Stomach (tissue), 19 donors: ENCODE measurements around the gene PRRT2. TPM values are rescaled to one million over a fixed set of nuclear protein-coding genes. Genes with fewer than 3 reads are reported as not detected.

Experiments used
- DNase-seq, 2 donors: peaks; one replicate each; pipeline versions ENCODE4 v3.0.0 to v3.0.0-alpha.2; 2013 to 2019
- H3K27ac ChIP-seq, 5 donors: fragments of 200-600 bp in 4 of 5; sonication (generic) in 4 of 5; one replicate each; pipeline ENCODE4 v1.5.1; 2013 to 2019; ENCODE audit warnings: mild to moderate bottlenecking in 1 of 5, moderate library complexity in 1 of 5
- H3K27me3 ChIP-seq, 3 donors: fragments of 200-600 bp; sonication (generic); one replicate each; pipeline ENCODE4 v1.5.1; 2017 to 2019; ENCODE audit warnings: mixed run types in 1 of 3
- H3K36me3 ChIP-seq, 4 donors: fragments of 200-600 bp; sonication (generic); 1 replicate in 3 of 4; 2 replicates in 1 of 4; pipeline ENCODE4 v1.5.1; 2016 to 2019
- H3K4me1 ChIP-seq, 4 donors: fragments of 200-600 bp; sonication (generic); one replicate each; pipeline ENCODE4 v1.5.1; 2016 to 2019
- H3K4me3 ChIP-seq, 4 donors: fragments of 200-600 bp; sonication (generic) in 3 of 4; one replicate each; pipeline ENCODE4 v1.5.1; 2016 to 2019; ENCODE audit warnings: mild to moderate bottlenecking in 1 of 4
- H3K9me3 ChIP-seq, 4 donors: fragments of 200-600 bp; sonication (generic); one replicate each; pipeline ENCODE4 v1.5.1; 2016 to 2019
- EP300 ChIP-seq: sonication (generic); formaldehyde crosslinking; IDR thresholded peaks from one replicate; pipeline ENCODE4 v1.6.1; 2017; ENCODE audit warnings: antibody characterized with exemption
- POLR2A ChIP-seq, 4 donors: fragments of 450-650 bp; IDR thresholded peaks; one replicate each; pipeline ENCODE4 v1.6.1; 2016; ENCODE audit warnings: antibody characterized with exemption in 4 of 4, control low read depth in 2 of 4, mild to moderate bottlenecking in 1 of 4, moderate library complexity in 1 of 4
- POLR2AphosphoS5 ChIP-seq, 3 donors: sonication (generic); formaldehyde crosslinking; IDR thresholded peaks; one replicate each; pipeline ENCODE4 v1.6.1; 2016; ENCODE audit warnings: antibody characterized with exemption in 3 of 3
- WGBS, 5 donors: extraction: QIAGEN DNeasy Blood & Tissue Kit in 3 of 5; methylation state at CpG; one replicate each; pipeline versions ENCODE4 v1.1.5 to v1.1.7; 2013 to 2018; 5-methylcytosine and 5-hydroxymethylcytosine counted together
- intact Hi-C: fragments of 100-400 bp; cut with DNase I; formaldehyde crosslinking; loops from one replicate; pipeline ENCODE4 v1.15.1; 2023; ENCODE audit warnings: low total_unique reads
- long read RNA-seq, 10 donors: transcript quantifications; one replicate each; lab custom pipeline, GENCODE V29; 2026
- polyA plus RNA-seq, 3 donors: library from polyadenylated mRNA; stranded (reverse); fragments of 200-250 nt; gene quantifications; one replicate each; pipeline ENCODE4 v1.2.3, GENCODE V29; 2013
- total RNA-seq, 5 donors: library from RNA; depleted of rRNA; stranded (reverse); fragments of >200 nt; gene quantifications; one replicate each; pipeline versions ENCODE4 v1.1.0 to v1.2.3, GENCODE V29; 2014 to 2016
- TF ChIP-seq, protein P1 (sequence below), 7 experiments: fragments of 450-650 bp in 4 of 7; fragments of 200-600 bp in 3 of 7; sonication (generic) in 3 of 7; IDR thresholded peaks; one replicate each; pipeline ENCODE4 v1.5.1; 2016 to 2019; ENCODE audit warnings: antibody characterized with exemption in 7 of 7, control low read depth in 2 of 7, mild to moderate bottlenecking in 1 of 7
- donor health status: healthy with polysubstance abuse.
- donor health status: Bipolar disorder and iron deficiency.
- donor health status: healthy.

PRRT2 gene
- total RNA-seq (10 to 100 TPM in 1 of 5 donors, 1 to 10 TPM in 2, not detected in 2; 4.0 to 17.4 (median 4.6) TPM), polyA plus RNA-seq (under 1 TPM in 2 of 3 donors, not detected in 1; 0.62 to 0.83 TPM)
- long read RNA-seq, donor 1, partial matches to known transcripts = 0 of 2 reads
- long read RNA-seq, donor 1, other reads (novel, unspliced or antisense) = 0 of 2 reads
- long read RNA-seq, donor 2, transcript PRRT2-205 (3 exons, 1,470 nt) = major isoform, 7 of 13 reads
- long read RNA-seq, donor 2, transcript PRRT2-222 (2 exons, 2,867 nt) = minor isoform, 5 of 13 reads
- long read RNA-seq, donor 2, partial matches to known transcripts = 0 of 13 reads
- long read RNA-seq, donor 2, other reads (novel, unspliced or antisense) = 0 of 13 reads
- long read RNA-seq, donor 3, partial matches to known transcripts = 0 of 1 reads
- long read RNA-seq, donor 3, other reads (novel, unspliced or antisense) = 0 of 1 reads
- long read RNA-seq, donor 4, partial matches to known transcripts = 0 of 1 reads
- long read RNA-seq, donor 4, other reads (novel, unspliced or antisense) = 0 of 1 reads
- long read RNA-seq, donor 5, transcript PRRT2-222 (2 exons, 2,867 nt) = major isoform, 5 of 5 reads
- long read RNA-seq, donor 5, partial matches to known transcripts = 0 of 5 reads
- long read RNA-seq, donor 5, other reads (novel, unspliced or antisense) = 0 of 5 reads
- long read RNA-seq, donor 6, partial matches to known transcripts = 0 of 9 reads
- long read RNA-seq, donor 6, other reads (novel, unspliced or antisense) = 0 of 9 reads
- long read RNA-seq, donor 7, partial matches to known transcripts = 0 of 3 reads
- long read RNA-seq, donor 7, other reads (novel, unspliced or antisense) = 0 of 3 reads
- long read RNA-seq, donor 8 = 0 reads
- long read RNA-seq, donor 9, partial matches to known transcripts = 0 of 3 reads
- long read RNA-seq, donor 9, other reads (novel, unspliced or antisense) = 0 of 3 reads
- long read RNA-seq, donor 10, partial matches to known transcripts = 0 of 2 reads
- long read RNA-seq, donor 10, other reads (novel, unspliced or antisense) = 0 of 2 reads

GRCh38 chr16:29811896-29812665, at the start of gene PRRT2:
Gene PRRT2 (plus strand): TSS chr16:29812193. CDS start chr16:29813055, 862 bp downstream.
- Histone ChIP-seq H3K27ac (peak within 1 kb of the TSS; percentile 87 to 96 (median 91)), H3K36me3 (peaks cover 15 to 23% (median 21%) of the 10 kb centered on the region in 4 donors), H3K4me3 (peak within 1 kb of the TSS; percentile 55 to 61 (median 55)), H3K27me3 (peaks cover 0 to 22% (median 0%) of the 10 kb centered on the region in 3 donors), H3K9me3 (no peaks in the 10 kb centered on the region), H3K4me1 (peaks cover 68 to 90% (median 88%) of the 10 kb centered on the region in 4 donors)
- intact Hi-C loops = no loop called here
- peak in 1 of 2 donors; percentile 92 for DNase-seq
- 3 to 6% (median 3%) methylated on average over 42 to 69 of the region's 69 CpGs for WGBS, 5 donors
- TF ChIP-seq EP300 (no peak), POLR2AphosphoS5 (IDR thresholded peaks at IDR 0.05) (no peak), POLR2A (IDR thresholded peaks at IDR 0.05) (no peak)
- TF ChIP-seq, protein P1, sequence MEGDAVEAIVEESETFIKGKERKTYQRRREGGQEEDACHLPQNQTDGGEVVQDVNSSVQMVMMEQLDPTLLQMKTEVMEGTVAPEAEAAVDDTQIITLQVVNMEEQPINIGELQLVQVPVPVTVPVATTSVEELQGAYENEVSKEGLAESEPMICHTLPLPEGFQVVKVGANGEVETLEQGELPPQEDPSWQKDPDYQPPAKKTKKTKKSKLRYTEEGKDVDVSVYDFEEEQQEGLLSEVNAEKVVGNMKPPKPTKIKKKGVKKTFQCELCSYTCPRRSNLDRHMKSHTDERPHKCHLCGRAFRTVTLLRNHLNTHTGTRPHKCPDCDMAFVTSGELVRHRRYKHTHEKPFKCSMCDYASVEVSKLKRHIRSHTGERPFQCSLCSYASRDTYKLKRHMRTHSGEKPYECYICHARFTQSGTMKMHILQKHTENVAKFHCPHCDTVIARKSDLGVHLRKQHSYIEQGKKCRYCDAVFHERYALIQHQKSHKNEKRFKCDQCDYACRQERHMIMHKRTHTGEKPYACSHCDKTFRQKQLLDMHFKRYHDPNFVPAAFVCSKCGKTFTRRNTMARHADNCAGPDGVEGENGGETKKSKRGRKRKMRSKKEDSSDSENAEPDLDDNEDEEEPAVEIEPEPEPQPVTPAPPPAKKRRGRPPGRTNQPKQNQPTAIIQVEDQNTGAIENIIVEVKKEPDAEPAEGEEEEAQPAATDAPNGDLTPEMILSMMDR (IDR thresholded peaks at IDR 0.05) = no peak

GRCh38 chr16:29763326-29763725, 48.7 kb upstream of the PRRT2 start:
- Histone ChIP-seq H3K4me3 (no peak overlapping the region), H3K36me3 (no peaks in the 10 kb centered on the region), H3K9me3 (no peaks in the 10 kb centered on the region), H3K27me3 (peaks cover 0 to 6% (median 0%) of the 10 kb centered on the region in 3 donors), H3K27ac (no peak overlapping the region), H3K4me1 (peaks cover 0 to 12% (median 3%) of the 10 kb centered on the region in 4 donors)
- 68 to 90% (median 82%) methylated on average over 5 to 6 of the region's 6 CpGs for WGBS, 5 donors
- intact Hi-C loops = no loop called here
- TF ChIP-seq POLR2A (IDR thresholded peaks at IDR 0.05) (no peak), POLR2AphosphoS5 (IDR thresholded peaks at IDR 0.05) (no peak), EP300 (no peak)
- TF ChIP-seq, protein P1 (IDR thresholded peaks at IDR 0.05) = no peak
- no peak for DNase-seq

- Histone ChIP-seq H3K27ac (no peak overlapping the region), H3K36me3 (no peaks in the 10 kb centered on the region), H3K27me3 (peaks cover 0 to 6% (median 0%) of the 10 kb centered on the region in 3 donors), H3K4me1 (peaks cover 0 to 12% (median 3%) of the 10 kb centered on the region in 4 donors), H3K9me3 (no peaks in the 10 kb centered on the region), H3K4me3 (no peak overlapping the region)
- WGBS, 5 donors = 45 to 64% (median 49%) methylated on average over 15 of the region's 15 CpGs
- DNase-seq = peak in 1 of 2 donors; percentile 66
- intact Hi-C loops = no loop called here
- TF ChIP-seq POLR2AphosphoS5 (IDR thresholded peaks at IDR 0.05) = no peak
- TF ChIP-seq, protein P1 (IDR thresholded peaks at IDR 0.05) = no peak
- TF ChIP-seq EP300 = no peak
- no peak for TF ChIP-seq POLR2A (IDR thresholded peaks at IDR 0.05)
Measured at GRCh38 chr16:29765167-29766032, 46.6 kb upstream of the PRRT2 start.
